WERI-Rb-1 (cell line): ENCODE results near the gene TIGD6.

Experiments
- DNase-seq: peaks from one replicate; pipeline ENCODE4 v3.0.0-alpha.2; 2020
- H3K27ac ChIP-seq: fragments of 250-450 bp; sonication (Bioruptor Pico); 2 replicates; pipeline ENCODE4 v1.5.1; 2020; ENCODE audit warnings: mild to moderate bottlenecking, moderate library complexity
- H3K27me3 ChIP-seq: fragments of 250-450 bp; sonication (Bioruptor Pico); 2 replicates; pipeline ENCODE4 v1.5.1; 2021; ENCODE audit warnings: mild to moderate bottlenecking, low read depth, moderate library complexity; ENCODE audit not compliant: insufficient read depth, severe bottlenecking
- H3K36me3 ChIP-seq: fragments of 250-450 bp; sonication (Bioruptor Pico); 2 replicates; pipeline ENCODE4 v1.5.1; 2020; ENCODE audit warnings: mild to moderate bottlenecking, moderate library complexity
- H3K4me3 ChIP-seq: 2 replicates; pipeline ENCODE4 v1.5.1; 2011; ENCODE audit warnings: low read depth, mild to moderate bottlenecking, control low read depth, low read length
- H3K9me3 ChIP-seq: fragments of 250-450 bp; sonication (Bioruptor Pico); 2 replicates; pipeline ENCODE4 v1.5.1; 2021; ENCODE audit warnings: mild to moderate bottlenecking, moderate library complexity; ENCODE audit not compliant: severe bottlenecking
- CTCF ChIP-seq: IDR thresholded peaks from 2 replicates; pipeline ENCODE4 v1.5.1; 2011; ENCODE audit warnings: low read depth, mild to moderate bottlenecking, control low read depth, inconsistent platforms, low read length

Gene TIGD6

GRCh38 chr5:150015415-150015814 lies 15.0 kb upstream of the TIGD6 start:
- Histone ChIP-seq H3K27me3 (no peaks in the 10 kb centered on the region), H3K9me3 (no peaks in the 10 kb centered on the region), H3K4me3 (no peak overlapping the region), H3K36me3 (peaks cover 85% of the 10 kb centered on the region), H3K27ac (no peak overlapping the region)
- no peak for DNase-seq
- TF ChIP-seq CTCF = no peak

- H3K27me3 ChIP-seq = no peaks in the 10 kb centered on the region
- no peak for DNase-seq
- no peaks in the 10 kb centered on the region for H3K9me3 ChIP-seq
- H3K27ac ChIP-seq = no peak overlapping the region
- H3K4me3 ChIP-seq = no peak overlapping the region
- TF ChIP-seq CTCF = no peak
- peaks cover 86% of the 10 kb centered on the region for H3K36me3 ChIP-seq
Measured at GRCh38 chr5:150014456-150014855, 14.0 kb upstream of the TIGD6 start.

GRCh38 chr5:150013931-150014330 lies 13.5 kb upstream of the TIGD6 start:
- Histone ChIP-seq H3K9me3 (no peaks in the 10 kb centered on the region), H3K27ac (no peak overlapping the region), H3K4me3 (no peak overlapping the region), H3K27me3 (no peaks in the 10 kb centered on the region), H3K36me3 (peaks cover 85% of the 10 kb centered on the region)
- no peak for DNase-seq
- TF ChIP-seq CTCF = no peak

GRCh38 chr5:150009671-150010387 lies 9.4 kb upstream of the TIGD6 start:
- no peak overlapping the region for H3K4me3 ChIP-seq
- H3K36me3 ChIP-seq = peaks cover 91% of the 10 kb centered on the region
- H3K27ac ChIP-seq = no peak overlapping the region
- no peaks in the 10 kb centered on the region for H3K27me3 ChIP-seq
- no peak for DNase-seq
- H3K9me3 ChIP-seq = no peaks in the 10 kb centered on the region
- TF ChIP-seq CTCF = no peak

GRCh38 chr5:150007050-150007449 lies 6.6 kb upstream of the TIGD6 start:
- no peak for DNase-seq
- H3K27ac ChIP-seq = no peak overlapping the region
- no peaks in the 10 kb centered on the region for H3K27me3 ChIP-seq
- TF ChIP-seq CTCF = no peak
- peaks cover 80% of the 10 kb centered on the region for H3K36me3 ChIP-seq
- H3K4me3 ChIP-seq = no peak overlapping the region
- no peaks in the 10 kb centered on the region for H3K9me3 ChIP-seq

- Histone ChIP-seq H3K4me3 (no peak overlapping the region), H3K27ac (no peak overlapping the region), H3K36me3 (peaks cover 78% of the 10 kb centered on the region), H3K27me3 (no peaks in the 10 kb centered on the region), H3K9me3 (no peaks in the 10 kb centered on the region)
- DNase-seq = peak; percentile 58
- no peak for TF ChIP-seq CTCF
Measured at GRCh38 chr5:150006318-150006717, 5.9 kb upstream of the TIGD6 start.
